ENCODE results near the gene COMMD3.
A peak's percentile ranks its signal among the peaks of the same experiment; 100 is the strongest.
"Not testable (repeated sequence)": the region's sequence is repeated elsewhere in the genome, so short reads cannot be mapped to it uniquely, and the experiment has no call there.

COMMD3 gene

GRCh38 chr10:22340329-22341189 lies 24.4 kb downstream of the COMMD3 start:
- DNase-seq, result peak; percentile 76

GRCh38 chr10:22341190-22341925 lies 25.2 kb downstream of the COMMD3 start:
- no peak for DNase-seq

- DNase-seq, result no peak
Observed at GRCh38 chr10:22341926-22342196, 25.7 kb downstream of the COMMD3 start.

- no peak for DNase-seq
Observed at GRCh38 chr10:22342421-22342820, 26.2 kb downstream of the COMMD3 start.

GRCh38 chr10:22343731-22344130 lies 27.5 kb downstream of the COMMD3 start:
- no peak for DNase-seq

- DNase-seq, result no peak
Observed at GRCh38 chr10:22344249-22344648, 28.1 kb downstream of the COMMD3 start.

GRCh38 chr10:22344781-22345300 lies 28.7 kb downstream of the COMMD3 start:
- no peak for DNase-seq

- peak; percentile 83 for DNase-seq
Observed at GRCh38 chr10:22345301-22346095, 29.3 kb downstream of the COMMD3 start, which contains the start of gene SPAG6. SPAG6 (plus strand) TSS chr10:22345496; CDS start chr10:22345612, 116 bp downstream.

- DNase-seq, result no peak
Observed at GRCh38 chr10:22346096-22346661, 30.0 kb downstream of the COMMD3 start.

- no peak for DNase-seq
Observed at GRCh38 chr10:22349755-22350154, 33.6 kb downstream of the COMMD3 start.

GRCh38 chr10:22351131-22351703 lies 35.0 kb downstream of the COMMD3 start:
- no peak for DNase-seq

GRCh38 chr10:22356324-22356873 lies 40.2 kb downstream of the COMMD3 start:
- DNase-seq, result no peak

- not testable (repeated sequence) for DNase-seq
Observed at GRCh38 chr10:22357770-22358169, 41.6 kb downstream of the COMMD3 start.

GRCh38 chr10:22363305-22363704 lies 47.1 kb downstream of the COMMD3 start:
- no peak for DNase-seq

GRCh38 chr10:22364407-22365140 lies 48.4 kb downstream of the COMMD3 start:
- DNase-seq, result no peak

GRCh38 chr10:22365233-22365632 lies 49.0 kb downstream of the COMMD3 start:
- DNase-seq, result no peak

GRCh38 chr10:22365644-22366434 lies 49.7 kb downstream of the COMMD3 start:
- no peak for DNase-seq

- DNase-seq, result no peak
Observed at GRCh38 chr10:22366435-22366703, 50.2 kb downstream of the COMMD3 start.

- no peak for DNase-seq
Observed at GRCh38 chr10:22366771-22367170, 50.6 kb downstream of the COMMD3 start.

- no peak for DNase-seq
Observed at GRCh38 chr10:22367471-22367870, 51.3 kb downstream of the COMMD3 start.

- no peak for DNase-seq
Observed at GRCh38 chr10:22368402-22368801, 52.2 kb downstream of the COMMD3 start.

Measured in islet precursor cell (in vitro differentiated cells).